Measurements from ENCODE around the gene PPIG.
"Not testable (repeated sequence)": the region's sequence is repeated elsewhere in the genome, so short reads cannot be mapped to it uniquely, and the experiment has no call there.

PPIG gene

GRCh38 chr2:169596546-169596945, 12.4 kb downstream of the PPIG start:
- DNase-seq = not testable (repeated sequence)

GRCh38 chr2:169598982-169599381, 14.8 kb downstream of the PPIG start:
- no peak for DNase-seq

GRCh38 chr2:169599568-169599967, 15.4 kb downstream of the PPIG start:
- DNase-seq = no peak

- no peak for DNase-seq
Measured at GRCh38 chr2:169609264-169609663, 25.1 kb downstream of the PPIG start.

GRCh38 chr2:169613876-169614275, 29.7 kb downstream of the PPIG start:
- DNase-seq = no peak

- not testable (repeated sequence) for DNase-seq
Measured at GRCh38 chr2:169615982-169616381, 31.8 kb downstream of the PPIG start.

GRCh38 chr2:169619946-169620345, 35.8 kb downstream of the PPIG start:
- DNase-seq = no peak

GRCh38 chr2:169620509-169620908, 36.4 kb downstream of the PPIG start:
- no peak for DNase-seq

- no peak for DNase-seq
Measured at GRCh38 chr2:169623235-169623634, 39.1 kb downstream of the PPIG start.

GRCh38 chr2:169625781-169626180, 41.6 kb downstream of the PPIG start:
- no peak for DNase-seq

GRCh38 chr2:169636440-169637097, 52.4 kb downstream of the PPIG start:
- no peak for DNase-seq

- no peak for DNase-seq
Measured at GRCh38 chr2:169637620-169638019, 53.5 kb downstream of the PPIG start.

GRCh38 chr2:169640104-169640503, 56.0 kb downstream of the PPIG start:
- no peak for DNase-seq

GRCh38 chr2:169641464-169641863, 57.3 kb downstream of the PPIG start:
- DNase-seq = no peak

- DNase-seq = no peak
Measured at GRCh38 chr2:169644173-169644572, 60.0 kb downstream of the PPIG start.

GRCh38 chr2:169647496-169647895, 63.3 kb downstream of the PPIG start:
- DNase-seq = no peak

GRCh38 chr2:169649278-169649677, 65.1 kb downstream of the PPIG start:
- no peak for DNase-seq

- DNase-seq = no peak
Measured at GRCh38 chr2:169653636-169654035, 69.5 kb downstream of the PPIG start.

- no peak for DNase-seq
Measured at GRCh38 chr2:169656164-169656563, 72.0 kb downstream of the PPIG start.

- no peak for DNase-seq
Measured at GRCh38 chr2:169658877-169659276, 74.7 kb downstream of the PPIG start.

- DNase-seq = no peak
Measured at GRCh38 chr2:169659320-169659719, 75.2 kb downstream of the PPIG start.

- no peak for DNase-seq
Measured at GRCh38 chr2:169661265-169661664, 77.1 kb downstream of the PPIG start.

- DNase-seq = no peak
Measured at GRCh38 chr2:169662744-169663143, 78.6 kb downstream of the PPIG start.

- DNase-seq = no peak
Measured at GRCh38 chr2:169663247-169663646, 79.1 kb downstream of the PPIG start.

- DNase-seq = no peak
Measured at GRCh38 chr2:169664600-169664977, 80.4 kb downstream of the PPIG start.

Measured in C1 segment of cervical spinal cord (tissue), 14 donors.